ENCODE results near the gene PDE4D. TPM values are rescaled to one million over a fixed set of nuclear protein-coding genes. Genes with fewer than 3 reads are reported as not detected.
"Not testable (repeated sequence)": the region's sequence is repeated elsewhere in the genome, so short reads cannot be mapped to it uniquely, and the experiment has no call there.

The PDE4D gene
- total and polyA plus RNA-seq, 2 donors (not counting 3 experiments of a cell fraction or from before 2014, with no cell fraction given), result 34.5 to 51.2 TPM

GRCh38 chr5:59786334-59786805 lies 107.2 kb downstream of the PDE4D start:
- Histone ChIP-seq H3K36me3 (ENCODE audit: control insufficient read depth in 2 of 2, extremely low read depth in 1 of 2, insufficient read depth in 2 of 2, low read length in 2 of 2) (no peaks in the 10 kb centered on the region), H3K27me3 (ENCODE audit: control insufficient read depth in 2 of 2, insufficient read depth in 2 of 2, low read length in 2 of 2) (no peaks in the 10 kb centered on the region), H3K4me1 (ENCODE audit: control insufficient read depth, extremely low read depth, insufficient read depth, low read length) (peaks cover 33% of the 10 kb centered on the region), H3K9ac (replicated peaks; ENCODE audit: extremely low read depth, insufficient read depth, low read length) (no peak overlapping the region), H3K27ac (ENCODE audit: insufficient read depth, low read depth, low read length) (peak overlapping the region; percentile 72), H3K79me2 (ENCODE audit: control insufficient read depth, insufficient read depth, low read length) (no peaks in the 10 kb centered on the region), H3K9me3 (replicated peaks; ENCODE audit: control insufficient read depth, insufficient read depth, low read length) (no peaks in the 10 kb centered on the region), H2AFZ (ENCODE audit: low read depth, low read length) (peak overlapping the region; percentile 75), H3K4me3 (replicated peaks in 1 of 3; ENCODE audit: insufficient read depth in 1 of 3, low read depth in 1 of 3, low read length in 3 of 3) (no peak overlapping the region), H3K9me1 (replicated peaks; ENCODE audit: control insufficient read depth, extremely low read depth, insufficient read depth, low read length) (no peaks in the 10 kb centered on the region), H3K4me2 (ENCODE audit: insufficient read depth, low read length) (peak overlapping the region; percentile 14), H4K20me1 (replicated peaks; ENCODE audit: control insufficient read depth, extremely low read depth, insufficient read depth, low read length) (no peaks in the 10 kb centered on the region)
- ChIA-PET POLR2A (no interaction called here), CTCF (interaction anchor here (0.8 to 1.8 kb wide), 5 partner anchors 14 to 598 kb away, joined by 3 to 8 read pairs (median 4); no protein-coding TSS in a partner anchor)
- TF ChIP-seq FOS (IDR thresholded peaks at IDR 0.05; ENCODE audit: borderline replicate concordance, insufficient read depth, low read length) (peak; percentile 32), MAX (IDR thresholded peaks at IDR 0.05; ENCODE audit: insufficient read depth, insufficient read length) (no peak)
- intact Hi-C loops (cut with micrococcal nuclease) (no loop called here), dilution Hi-C loops (cut with MboI; ENCODE audit: extremely low pct_ligation_motif_present, low sequenced_read_pairs) (no loop called here)
- FAIRE-seq, result peak; percentile 21
- DNase-seq (ENCODE audit: low read depth, low spot score), result peak; percentile 60
- BruUV-seq (replicated peaks), result no TSS peak

- CTCF ChIA-PET, result interaction anchor here (1.4 to 1.8 kb wide), 3 partner anchors 14 to 25 kb away, joined by 3 to 8 read pairs (median 4); no protein-coding TSS in a partner anchor
- intact Hi-C loops (cut with micrococcal nuclease), result no loop called here
Measured at GRCh38 chr5:59785676-59786333, 107.7 kb downstream of the PDE4D start.

GRCh38 chr5:59784708-59785107 lies 108.8 kb downstream of the PDE4D start:
- H3K36me3 ChIP-seq (ENCODE audit: control insufficient read depth in 2 of 2, extremely low read depth in 1 of 2, insufficient read depth in 2 of 2, low read length in 2 of 2); POLR2A ChIA-PET; H3K79me2 ChIP-seq (ENCODE audit: control insufficient read depth, insufficient read depth, low read length); H3K27ac ChIP-seq (ENCODE audit: insufficient read depth, low read depth, low read length); H3K9ac ChIP-seq (replicated peaks; ENCODE audit: extremely low read depth, insufficient read depth, low read length); FAIRE-seq; BruUV-seq (replicated peaks); H3K9me3 ChIP-seq (replicated peaks; ENCODE audit: control insufficient read depth, insufficient read depth, low read length); dilution Hi-C loops (cut with MboI; ENCODE audit: extremely low pct_ligation_motif_present, low sequenced_read_pairs); H4K20me1 ChIP-seq (replicated peaks; ENCODE audit: control insufficient read depth, extremely low read depth, insufficient read depth, low read length); H3K27me3 ChIP-seq (ENCODE audit: control insufficient read depth in 2 of 2, insufficient read depth in 2 of 2, low read length in 2 of 2); intact Hi-C loops (cut with micrococcal nuclease); H3K4me3 ChIP-seq (replicated peaks in 1 of 3; ENCODE audit: insufficient read depth in 1 of 3, low read depth in 1 of 3, low read length in 3 of 3); H3K9me1 ChIP-seq (replicated peaks; ENCODE audit: control insufficient read depth, extremely low read depth, insufficient read depth, low read length); H2AFZ ChIP-seq (ENCODE audit: low read depth, low read length); H3K4me2 ChIP-seq (ENCODE audit: insufficient read depth, low read length); DNase-seq (ENCODE audit: low read depth, low spot score): not testable (repeated sequence)
- H3K4me1 ChIP-seq (ENCODE audit: control insufficient read depth, extremely low read depth, insufficient read depth, low read length), result peaks cover 18% of the 10 kb centered on the region
- CTCF ChIA-PET, result interaction anchor here (1.4 to 1.8 kb wide), 2 partner anchors 10 to 16 kb away, joined by 3 to 8 read pairs; no protein-coding TSS in a partner anchor

More at GRCh38 chr5:59785676-59786333, 107.7 kb downstream of the PDE4D start:
- Histone ChIP-seq H2AFZ (ENCODE audit: low read depth, low read length) (no peak overlapping the region), H3K4me1 (ENCODE audit: control insufficient read depth, extremely low read depth, insufficient read depth, low read length) (peaks cover 28% of the 10 kb centered on the region), H4K20me1 (replicated peaks; ENCODE audit: control insufficient read depth, extremely low read depth, insufficient read depth, low read length) (no peaks in the 10 kb centered on the region), H3K27ac (ENCODE audit: insufficient read depth, low read depth, low read length) (peak overlapping the region; percentile 72), H3K4me3 (replicated peaks in 1 of 3; ENCODE audit: insufficient read depth in 1 of 3, low read depth in 1 of 3, low read length in 3 of 3) (no peak overlapping the region), H3K9me1 (replicated peaks; ENCODE audit: control insufficient read depth, extremely low read depth, insufficient read depth, low read length) (no peaks in the 10 kb centered on the region), H3K4me2 (ENCODE audit: insufficient read depth, low read length) (no peak overlapping the region), H3K9me3 (replicated peaks; ENCODE audit: control insufficient read depth, insufficient read depth, low read length) (no peaks in the 10 kb centered on the region), H3K79me2 (ENCODE audit: control insufficient read depth, insufficient read depth, low read length) (no peaks in the 10 kb centered on the region), H3K36me3 (ENCODE audit: control insufficient read depth in 2 of 2, extremely low read depth in 1 of 2, insufficient read depth in 2 of 2, low read length in 2 of 2) (no peaks in the 10 kb centered on the region), H3K27me3 (ENCODE audit: control insufficient read depth in 2 of 2, insufficient read depth in 2 of 2, low read length in 2 of 2) (no peaks in the 10 kb centered on the region), H3K9ac (replicated peaks; ENCODE audit: extremely low read depth, insufficient read depth, low read length) (no peak overlapping the region)
- DNase-seq (ENCODE audit: low read depth, low spot score), result no peak
- dilution Hi-C loops (cut with MboI; ENCODE audit: extremely low pct_ligation_motif_present, low sequenced_read_pairs), result no loop called here
- no peak for FAIRE-seq
- TF ChIP-seq GATA2 (IDR thresholded peaks at IDR 0.05; ENCODE audit: insufficient read depth, insufficient read length, low read depth, low read length) (no peak), POLR2A (IDR thresholded peaks at IDR 0.05; ENCODE audit: low read depth, low read length) (no peak), POLR2AphosphoS5 (IDR thresholded peaks at IDR 0.05; ENCODE audit: insufficient read depth, low read depth, low read length) (no peak)
- POLR2A ChIA-PET, result no interaction called here
- no TSS peak for BruUV-seq (replicated peaks)

Data from endothelial cell of umbilical vein (primary cell).